Adrenal gland (tissue), 12 donors: ENCODE data around the gene CRYBG2. TPM values are rescaled to one million over a fixed set of nuclear protein-coding genes. Genes with fewer than 3 reads are reported as not detected.

Source experiments
- DNase-seq, 7 donors: peaks; one replicate each; pipeline ENCODE4 v3.0.0-alpha.2; 2019 to 2020
- H3K27ac ChIP-seq, 5 donors: fragments of 200-600 bp; sonication (generic) in 4 of 5; 1 replicate in 3 of 5; 2 replicates in 2 of 5; pipeline versions ENCODE4 v1.5.1 to v1.8.0; 2016 to 2020; ENCODE audit warnings: mild to moderate bottlenecking in 1 of 5
- H3K27me3 ChIP-seq: fragments of 200-600 bp; 2 replicates; pipeline ENCODE4 v1.8.0; 2021
- H3K36me3 ChIP-seq, 2 donors: fragments of 200-600 bp; replicated peaks in 1 of 2; 1 replicate in 1 of 2; 2 replicates in 1 of 2; pipeline versions ENCODE4 v1.5.1 to v1.8.0; 2018 to 2022
- H3K4me1 ChIP-seq, 2 donors: fragments of 200-600 bp; replicated peaks in 1 of 2; 1 replicate in 1 of 2; 2 replicates in 1 of 2; pipeline versions ENCODE4 v1.5.1 to v1.8.0; 2018 to 2021
- H3K4me3 ChIP-seq, 4 donors: fragments of 200-600 bp; sonication (generic) in 3 of 4; one replicate each; pipeline ENCODE4 v1.5.1; 2016 to 2018
- H3K9me3 ChIP-seq, 3 donors: fragments of 200-600 bp; sonication (generic) in 1 of 3; replicated peaks in 1 of 3; 1 replicate in 2 of 3; 2 replicates in 1 of 3; pipeline versions ENCODE4 v1.5.1 to v1.8.0; 2016 to 2021
- CTCF ChIP-seq, 6 experiments: fragments of 450-650 bp in 4 of 6; fragments of 200-600 bp in 2 of 6; sonication (generic) in 1 of 6; IDR thresholded peaks; 1 replicate in 5 of 6; 2 replicates in 1 of 6; pipeline versions ENCODE4 v1.5.1 to v1.8.0; 2016 to 2021; ENCODE audit warnings: antibody characterized with exemption in 6 of 6, mild to moderate bottlenecking in 2 of 6, moderate library complexity in 1 of 6
- POLR2A ChIP-seq, 2 donors: fragments of 450-650 bp; IDR thresholded peaks; one replicate each; pipeline ENCODE4 v1.6.1; 2017; ENCODE audit warnings: antibody characterized with exemption in 2 of 2, mild to moderate bottlenecking in 2 of 2, moderate library complexity in 1 of 2
- WGBS, 4 donors: extraction: QIAGEN DNeasy Blood & Tissue Kit in 2 of 4; methylation state at CpG; one replicate each; pipeline versions ENCODE4 v1.1.5 to v1.1.7; 2013 to 2017; 5-methylcytosine and 5-hydroxymethylcytosine counted together
- intact Hi-C, 2 donors: fragments of 100-400 bp; cut with DNase I; formaldehyde crosslinking; loops; one replicate each; pipeline versions ENCODE4 v1.14.1 to v1.15.0; 2022 to 2023
- polyA plus RNA-seq, 3 donors: library from polyadenylated mRNA; stranded (reverse); fragments of 200-250 nt in 2 of 3; fragments of 350-450 nt in 1 of 3; fragmentation: Illumina TruSeq in 1 of 3; extraction: RNeasy Lipid Tissue Mini Kit (QIAGEN cat#74804) in 1 of 3; gene quantifications; one replicate each; pipeline ENCODE4 v1.2.3, GENCODE V29; 2013 to 2014
- total RNA-seq, 9 donors: library from RNA; depleted of rRNA in 4 of 9; stranded (reverse); fragments of >200 nt in 4 of 9; fragments of 120-200 nt in 1 of 9; fragmentation: NEBNext Ultra II Directional in 1 of 9; extraction: Animal tissue kit (Norgen Biotek cat#: 25700) in 1 of 9; gene quantifications; one replicate each; pipeline versions ENCODE4 v1.1.0 to v1.2.4, GENCODE V29; 2013 to 2023
- donor health status: healthy with polysubstance abuse.
- donor health status: Bipolar disorder and iron deficiency.
- donor health status: DM: yes; HTN: yes; CAD: no.
- donor health status: DM: no; HTN: no; CAD: no.
- donor health status: DM: no; HTN: no; CAD: no.
- donor health status: DM: yes; HTN: yes; CAD: no.

The CRYBG2 gene
- total and polyA plus RNA-seq, 12 donors = 0.17 to 0.48 (median 0.20) TPM; not detected in 9

DNA sequence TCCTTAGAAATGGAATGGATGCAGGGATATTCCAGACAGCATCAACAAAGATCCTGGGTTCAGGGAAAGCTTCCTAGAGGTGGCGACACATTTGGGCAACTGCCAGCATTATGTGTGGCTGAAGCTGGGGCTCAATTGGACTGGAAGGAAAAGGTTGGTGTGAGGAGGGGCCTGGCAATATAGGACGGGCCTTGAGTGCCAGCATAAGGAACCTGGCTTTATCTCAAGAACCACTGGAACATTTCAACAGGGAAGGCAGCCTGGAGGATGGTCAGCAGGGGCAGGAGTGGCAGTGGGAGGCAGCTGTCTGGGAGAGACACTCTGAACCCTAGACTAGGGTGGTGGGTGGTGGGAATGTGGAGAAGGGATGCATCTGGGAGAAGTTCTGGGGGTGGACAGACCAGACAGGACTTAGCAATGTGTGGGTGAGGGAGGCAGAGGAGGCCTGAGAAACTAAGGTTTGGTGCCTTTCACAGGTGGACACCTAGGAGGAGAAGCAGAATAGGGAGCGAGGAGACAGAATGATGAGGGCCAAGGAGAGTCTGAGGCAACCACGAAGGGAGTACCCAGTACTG is 70.6 kb downstream of the CRYBG2 start:
- no peaks in the 10 kb centered on the region for H3K27me3 ChIP-seq
- H3K4me3 ChIP-seq = no peak overlapping the region
- no peak for TF ChIP-seq POLR2A (IDR thresholded peaks at IDR 0.05)
- H3K27ac ChIP-seq = no peak overlapping the region
- intact Hi-C loops = loop anchor here in 1 of 2 donors (5.0 kb wide), 1 partner anchor 39 kb away; no protein-coding TSS in a partner anchor
- 79 to 91% (median 85%) methylated on average over 4 of the region's 4 CpGs for WGBS, 4 donors
- H3K4me1 ChIP-seq = peaks cover 7 to 35% of the 10 kb centered on the region in 2 donors
- no peaks in the 10 kb centered on the region for H3K36me3 ChIP-seq
- no peak for DNase-seq
- no peaks in the 10 kb centered on the region for H3K9me3 ChIP-seq

GRCh38 chr1:26282401-26282918 is 71.5 kb downstream of the CRYBG2 start:
- 85 to 91% (median 88%) methylated on average over 15 to 22 of the region's 22 CpGs for WGBS, 4 donors
- H3K4me1 ChIP-seq = peaks cover 7 to 34% of the 10 kb centered on the region in 2 donors
- no peak for DNase-seq
- H3K27ac ChIP-seq = no peak overlapping the region
- no peaks in the 10 kb centered on the region for H3K36me3 ChIP-seq
- intact Hi-C loops = loop anchor here in 1 of 2 donors (5.0 kb wide), 1 partner anchor 40 kb away; no protein-coding TSS in a partner anchor
- TF ChIP-seq POLR2A (IDR thresholded peaks at IDR 0.05) = no peak
- no peak for TF ChIP-seq CTCF (IDR thresholded peaks at IDR 0.05)
- no peak overlapping the region for H3K4me3 ChIP-seq
- H3K27me3 ChIP-seq = no peaks in the 10 kb centered on the region
- H3K9me3 ChIP-seq = no peaks in the 10 kb centered on the region

DNA sequence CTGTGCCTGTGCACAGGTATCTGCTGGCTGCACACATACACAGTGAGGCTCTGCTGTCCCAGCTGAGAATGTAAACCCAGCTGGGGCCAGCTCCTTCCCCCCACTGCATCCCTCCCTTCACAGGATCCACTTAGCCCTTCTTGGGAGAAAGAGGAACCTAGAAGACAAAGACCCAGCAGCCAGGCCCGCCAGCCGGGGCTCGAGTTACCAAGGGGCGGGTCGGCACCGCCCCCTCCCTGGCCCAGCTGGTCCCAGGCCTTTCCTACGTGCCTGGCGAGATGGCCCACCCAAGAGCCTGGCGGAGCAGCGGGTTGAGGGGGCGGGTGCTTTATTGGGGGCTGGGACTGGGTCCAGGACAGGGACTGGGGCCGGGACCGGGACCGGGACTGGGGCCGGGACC is 72.0 kb downstream of the CRYBG2 start:
- H3K4me1 ChIP-seq = peaks cover 7 to 34% of the 10 kb centered on the region in 2 donors
- H3K27ac ChIP-seq = no peak overlapping the region
- 54 to 77% (median 69%) methylated on average over 10 to 15 of the region's 15 CpGs for WGBS, 4 donors
- H3K27me3 ChIP-seq = no peaks in the 10 kb centered on the region
- H3K4me3 ChIP-seq = no peak overlapping the region
- H3K9me3 ChIP-seq = no peaks in the 10 kb centered on the region
- intact Hi-C loops = loop anchor here in 1 of 2 donors (5.0 kb wide), 1 partner anchor 40 kb away; no protein-coding TSS in a partner anchor
- H3K36me3 ChIP-seq = no peaks in the 10 kb centered on the region
- DNase-seq = no peak
- no peak for TF ChIP-seq POLR2A (IDR thresholded peaks at IDR 0.05)
- no peak for TF ChIP-seq CTCF (IDR thresholded peaks at IDR 0.05)

GRCh38 chr1:26281091-26281958 is 72.6 kb downstream of the CRYBG2 start:
- no peak for TF ChIP-seq POLR2A (IDR thresholded peaks at IDR 0.05)
- TF ChIP-seq CTCF (IDR thresholded peaks at IDR 0.05) = no peak
- no peaks in the 10 kb centered on the region for H3K27me3 ChIP-seq
- H3K4me3 ChIP-seq = no peak overlapping the region
- no peaks in the 10 kb centered on the region for H3K9me3 ChIP-seq
- H3K36me3 ChIP-seq = no peaks in the 10 kb centered on the region
- H3K27ac ChIP-seq = peak overlapping the region in 1 of 5 donors; percentile 97
- intact Hi-C loops = loop anchor here in 1 of 2 donors (5.0 kb wide), 1 partner anchor 41 kb away; no protein-coding TSS in a partner anchor
- DNase-seq = no peak
- WGBS, 4 donors = 88 to 97% (median 94%) methylated on average over 4 to 5 of the region's 5 CpGs
- H3K4me1 ChIP-seq = peaks cover 10 to 39% of the 10 kb centered on the region in 2 donors
